Keratinocyte (primary cell): Measurements from ENCODE around the gene RYR2.

Experiments
- CTCF ChIP-seq, 3 experiments: IDR thresholded peaks in 1 of 3; conservative IDR thresholded peaks in 1 of 3; optimal IDR thresholded peaks in 1 of 3; 2 replicates in 2 of 3; 3 replicates in 1 of 3; pipeline versions ENCODE3 to v1.5.1; 2011; ENCODE audit warnings: low read length in 3 of 3, mild to moderate bottlenecking in 3 of 3, moderate library complexity in 2 of 3, control low read depth in 1 of 3, inconsistent platforms in 1 of 3; ENCODE audit not compliant: insufficient read depth in 2 of 3; ENCODE audit errors: extremely low read depth in 1 of 3
- EZH2 ChIP-seq: IDR thresholded peaks from one replicate; pipeline ENCODE4 v1.6.1; 2012; ENCODE audit warnings: inconsistent platforms, mild to moderate bottlenecking, low read length, moderate library complexity

- TF ChIP-seq CTCF (optimal IDR thresholded peaks at IDR 0.05 in 1 of 3, IDR thresholded peaks at IDR 0.05 in 1 of 3, conservative IDR thresholded peaks at IDR 0.05 in 1 of 3; ENCODE audit: extremely low read depth in 1 of 3, insufficient read depth in 2 of 3, low read length in 3 of 3) (no peak), EZH2 (no peak)
Observed at GRCh38 chr1:237478842-237479241, 436.9 kb downstream of the RYR2 start.
